Mesothelial cell of epicardium (in vitro differentiated cells): Measurements from ENCODE around the gene SETBP1. TPM values are rescaled to one million over a fixed set of nuclear protein-coding genes. Genes with fewer than 3 reads are reported as not detected.
A peak's percentile ranks its signal among the peaks of the same experiment; 100 is the strongest.

Experiments
- DNase-seq, 2 experiments: peaks; one replicate each; pipeline ENCODE4 v3.0.0; 2021; ENCODE audit warnings: low spot score in 2 of 2; ENCODE audit not compliant: unreplicated experiment in 2 of 2
- H3K27ac Mint-ChIP-seq: 2 replicates; pipeline ENCODE4 v1.8.0; 2021; ENCODE audit warnings: mixed read lengths
- H3K27me3 Mint-ChIP-seq: 2 replicates; pipeline ENCODE4 v1.8.0; 2021; ENCODE audit warnings: low read depth, mixed read lengths
- H3K36me3 Mint-ChIP-seq: 2 replicates; pipeline ENCODE4 v1.8.0; 2021; ENCODE audit warnings: mixed read lengths
- H3K4me1 Mint-ChIP-seq: 2 replicates; pipeline ENCODE4 v1.8.0; 2021; ENCODE audit warnings: mixed read lengths
- H3K4me3 Mint-ChIP-seq: 2 replicates; pipeline ENCODE4 v1.8.0; 2021; ENCODE audit warnings: mild to moderate bottlenecking, moderate library complexity, mixed read lengths
- H3K9me3 Mint-ChIP-seq: 2 replicates; pipeline ENCODE4 v1.8.0; 2021; ENCODE audit warnings: mixed read lengths
- CTCF ChIP-seq: fragments of 200-600 bp; sonication (generic); IDR thresholded peaks from one replicate; pipeline ENCODE4 v1.5.0; 2021; ENCODE audit warnings: antibody characterized with exemption; ENCODE audit not compliant: unreplicated experiment
- total RNA-seq: library from RNA; stranded (reverse); gene quantifications from 3 replicates; pipeline ENCODE4 v1.2.1, GENCODE V29; 2021

SETBP1 gene
- total RNA-seq, 1 donor from 2014 or later: 47.7 TPM

- no peak for DNase-seq
- Mint-ChIP-seq H3K27ac (peak overlapping the region; percentile 8), H3K9me3 (no peaks in the 10 kb centered on the region), H3K4me1 (peaks cover 42% of the 10 kb centered on the region), H3K36me3 (peaks cover 2% of the 10 kb centered on the region), H3K27me3 (no peaks in the 10 kb centered on the region), H3K4me3 (no peak overlapping the region)
- no peak for TF ChIP-seq CTCF
Observed at GRCh38 chr18:44818668-44819403, 138.1 kb downstream of the SETBP1 start.

DNA sequence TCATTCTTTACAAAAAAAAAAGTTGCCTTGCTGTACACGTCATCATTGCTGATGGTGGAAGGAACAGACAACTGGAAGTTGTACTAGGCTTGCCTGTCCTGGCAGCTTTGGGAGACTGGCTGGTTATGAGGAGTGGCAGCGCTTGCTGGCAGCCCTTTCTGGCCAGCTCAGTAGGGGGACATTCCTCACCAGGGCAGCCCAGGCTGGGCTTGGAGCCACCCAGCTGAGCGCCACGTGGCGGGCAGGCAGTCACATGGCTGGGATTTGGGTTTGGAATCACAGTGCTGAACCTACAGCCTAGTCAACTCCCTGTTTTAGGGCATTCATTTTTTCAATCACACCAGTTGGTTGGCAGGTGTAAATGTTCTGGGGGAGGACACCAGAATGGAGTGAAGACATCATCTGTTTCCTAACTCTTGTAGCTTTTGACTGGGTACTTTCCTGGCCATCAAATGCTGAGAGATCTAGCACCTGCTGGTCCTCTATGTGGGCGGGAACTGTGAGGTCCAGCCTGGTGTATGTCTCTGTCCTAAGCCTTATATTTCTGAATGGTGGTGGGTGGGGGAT lies 139.3 kb downstream of the SETBP1 start:
- H3K9me3 Mint-ChIP-seq: no peaks in the 10 kb centered on the region
- peaks cover 2% of the 10 kb centered on the region for H3K36me3 Mint-ChIP-seq
- peaks cover 54% of the 10 kb centered on the region for H3K4me1 Mint-ChIP-seq
- no peak overlapping the region for H3K27ac Mint-ChIP-seq
- no peak overlapping the region for H3K4me3 Mint-ChIP-seq
- no peaks in the 10 kb centered on the region for H3K27me3 Mint-ChIP-seq
- no peak for TF ChIP-seq CTCF
- DNase-seq: no peak

DNA sequence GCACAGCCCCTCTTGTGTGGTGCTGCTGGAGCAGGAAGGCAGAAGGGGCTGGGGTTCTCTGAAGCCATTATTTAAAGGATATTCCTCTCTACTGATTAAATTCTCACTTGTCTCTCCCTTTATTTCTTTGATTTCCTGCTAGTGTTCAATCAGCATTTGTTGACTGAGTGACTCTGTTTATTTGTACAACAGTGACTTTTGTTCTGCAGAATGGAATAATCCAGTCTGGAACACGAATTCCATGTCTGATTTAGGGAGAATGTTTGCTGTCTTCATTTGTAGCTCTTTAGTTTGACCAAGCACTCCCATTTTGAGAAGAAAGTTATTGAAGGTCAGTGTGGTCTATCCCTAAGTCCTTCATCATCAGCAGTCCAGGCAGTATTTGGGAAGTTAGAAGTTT lies 141.2 kb downstream of the SETBP1 start:
- Mint-ChIP-seq H3K36me3 (peaks cover 2% of the 10 kb centered on the region), H3K4me3 (no peak overlapping the region), H3K9me3 (no peaks in the 10 kb centered on the region), H3K27ac (no peak overlapping the region), H3K4me1 (peaks cover 60% of the 10 kb centered on the region), H3K27me3 (no peaks in the 10 kb centered on the region)
- TF ChIP-seq CTCF: no peak
- DNase-seq: no peak

- no peak for TF ChIP-seq CTCF
- no peak overlapping the region for H3K27ac Mint-ChIP-seq
- DNase-seq: no peak
- peaks cover 64% of the 10 kb centered on the region for H3K4me1 Mint-ChIP-seq
- H3K36me3 Mint-ChIP-seq: peaks cover 2% of the 10 kb centered on the region
- no peaks in the 10 kb centered on the region for H3K9me3 Mint-ChIP-seq
- no peaks in the 10 kb centered on the region for H3K27me3 Mint-ChIP-seq
- no peak overlapping the region for H3K4me3 Mint-ChIP-seq
Observed at GRCh38 chr18:44823286-44823685, 142.6 kb downstream of the SETBP1 start.

- no peak for DNase-seq
- Mint-ChIP-seq H3K9me3 (no peaks in the 10 kb centered on the region), H3K27me3 (no peaks in the 10 kb centered on the region), H3K36me3 (peaks cover 2% of the 10 kb centered on the region), H3K4me3 (no peak overlapping the region), H3K4me1 (peaks cover 64% of the 10 kb centered on the region), H3K27ac (no peak overlapping the region)
- no peak for TF ChIP-seq CTCF
Observed at GRCh38 chr18:44823782-44824181, 143.1 kb downstream of the SETBP1 start.
